SK-N-SH treated with all-trans-retinoic acid at 6 μM for 48 hours (cell line): Measurements from ENCODE around the gene SMYD3.

Experiments
- ARNTL ChIP-seq: fragments of 450-650 bp; formaldehyde crosslinking; IDR thresholded peaks from 2 replicates; pipeline ENCODE4 v1.5.0; 2020; ENCODE audit warnings: low read depth, mild to moderate bottlenecking, moderate library complexity, borderline replicate concordance
- BACH2 ChIP-seq: fragments of 250-450 bp; sonication (Bioruptor Pico); IDR thresholded peaks from 2 replicates; pipeline ENCODE4 v1.9.0; 2021; ENCODE audit warnings: mild to moderate bottlenecking, borderline replicate concordance
- ESRRG ChIP-seq: fragments of 250-450 bp; sonication (Bioruptor Pico); IDR thresholded peaks from 2 replicates; pipeline ENCODE4 v1.6.1; 2021; ENCODE audit warnings: mild to moderate bottlenecking
- GLIS3 ChIP-seq: fragments of 250-450 bp; sonication (Bioruptor Pico); IDR thresholded peaks from 2 replicates; pipeline ENCODE4 v1.5.0; 2020; ENCODE audit warnings: mild to moderate bottlenecking, moderate library complexity
- ISL1 ChIP-seq: fragments of 250-450 bp; sonication (Bioruptor Pico); IDR thresholded peaks from 2 replicates; pipeline ENCODE4 v2.1.2; 2022; ENCODE audit warnings: mild to moderate bottlenecking, moderate library complexity
- OSR1 ChIP-seq: fragments of 250-450 bp; sonication (Bioruptor Pico); IDR thresholded peaks from 2 replicates; pipeline ENCODE4 v1.8.0; 2022; ENCODE audit warnings: moderate library complexity, mild to moderate bottlenecking, inconsistent platforms
- PPARA ChIP-seq: fragments of 250-450 bp; sonication (Bioruptor Pico); IDR thresholded peaks from 2 replicates; pipeline ENCODE4 v1.5.0; 2020; ENCODE audit warnings: mild to moderate bottlenecking, borderline replicate concordance
- TCF4 ChIP-seq: fragments of 250-450 bp; sonication (Bioruptor Pico); IDR thresholded peaks from 2 replicates; pipeline ENCODE4 v1.8.0; 2021; ENCODE audit warnings: mild to moderate bottlenecking, moderate library complexity, borderline replicate concordance
- ZC3H10 ChIP-seq: fragments of 250-450 bp; sonication (Bioruptor Pico); IDR thresholded peaks from 2 replicates; pipeline ENCODE4 v1.5.1; 2021; ENCODE audit warnings: mild to moderate bottlenecking, moderate library complexity
- ZFP3 ChIP-seq: fragments of 250-450 bp; sonication (Bioruptor Pico); IDR thresholded peaks from 2 replicates; pipeline ENCODE4 v1.5.0; 2020; ENCODE audit warnings: mild to moderate bottlenecking, moderate library complexity
- TF ChIP-seq, protein P1 (sequence below): fragments of 250-450 bp; sonication (Bioruptor Pico); IDR thresholded peaks from 2 replicates; pipeline ENCODE4 v1.8.0; 2020; ENCODE audit warnings: mild to moderate bottlenecking, moderate library complexity, borderline replicate concordance
- TF ChIP-seq, protein P2 (sequence below): fragments of 250-450 bp; sonication (Bioruptor Pico); IDR thresholded peaks from 2 replicates; pipeline ENCODE4 v1.8.0; 2021; ENCODE audit warnings: low read depth, mild to moderate bottlenecking, moderate library complexity, borderline replicate concordance
- TF ChIP-seq, protein P3 (sequence below): fragments of 250-450 bp; sonication (Bioruptor Pico); IDR thresholded peaks from 2 replicates; pipeline ENCODE4 v1.5.0; 2020; ENCODE audit warnings: mild to moderate bottlenecking, moderate library complexity
- TF ChIP-seq, protein P4 (sequence below): fragments of 250-450 bp; sonication (Bioruptor Pico); IDR thresholded peaks from 2 replicates; pipeline ENCODE4 v1.5.1; 2020; ENCODE audit warnings: low read depth, mild to moderate bottlenecking, moderate library complexity

DNA sequence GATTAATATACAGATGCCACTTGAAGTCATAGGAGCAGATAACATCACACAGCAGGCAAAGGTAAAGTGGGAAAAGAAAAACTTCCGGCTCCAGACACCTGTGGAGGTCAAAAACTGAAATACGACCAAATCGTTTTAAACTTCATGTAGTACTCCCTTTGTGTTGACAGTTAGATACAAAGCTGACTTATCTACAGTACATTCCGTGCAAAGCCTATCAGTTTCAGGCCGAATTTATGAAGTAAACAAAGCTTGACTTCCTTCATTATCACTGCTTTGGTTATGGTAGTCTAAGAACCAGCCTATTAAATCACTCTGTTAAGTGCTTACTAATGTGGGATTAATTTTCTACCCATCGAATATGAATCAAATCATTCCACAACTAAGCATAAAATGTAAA is 156.3 kb downstream of the SMYD3 start:
- TF ChIP-seq BACH2 (no peak), GLIS3 (CRISPR knock-in tag) (no peak), ESRRG (CRISPR knock-in tag) (no peak), ISL1 (no peak), OSR1 (CRISPR knock-in tag) (no peak), ZFP3 (CRISPR knock-in tag) (no peak), TCF4 (CRISPR knock-in tag) (no peak), ARNTL (CRISPR knock-in tag) (no peak), PPARA (CRISPR knock-in tag) (no peak), ZC3H10 (CRISPR knock-in tag) (no peak)
- TF ChIP-seq, protein P1, sequence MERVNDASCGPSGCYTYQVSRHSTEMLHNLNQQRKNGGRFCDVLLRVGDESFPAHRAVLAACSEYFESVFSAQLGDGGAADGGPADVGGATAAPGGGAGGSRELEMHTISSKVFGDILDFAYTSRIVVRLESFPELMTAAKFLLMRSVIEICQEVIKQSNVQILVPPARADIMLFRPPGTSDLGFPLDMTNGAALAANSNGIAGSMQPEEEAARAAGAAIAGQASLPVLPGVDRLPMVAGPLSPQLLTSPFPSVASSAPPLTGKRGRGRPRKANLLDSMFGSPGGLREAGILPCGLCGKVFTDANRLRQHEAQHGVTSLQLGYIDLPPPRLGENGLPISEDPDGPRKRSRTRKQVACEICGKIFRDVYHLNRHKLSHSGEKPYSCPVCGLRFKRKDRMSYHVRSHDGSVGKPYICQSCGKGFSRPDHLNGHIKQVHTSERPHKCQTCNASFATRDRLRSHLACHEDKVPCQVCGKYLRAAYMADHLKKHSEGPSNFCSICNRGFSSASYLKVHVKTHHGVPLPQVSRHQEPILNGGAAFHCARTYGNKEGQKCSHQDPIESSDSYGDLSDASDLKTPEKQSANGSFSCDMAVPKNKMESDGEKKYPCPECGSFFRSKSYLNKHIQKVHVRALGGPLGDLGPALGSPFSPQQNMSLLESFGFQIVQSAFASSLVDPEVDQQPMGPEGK (CRISPR knock-in tag): no peak
- TF ChIP-seq, protein P2, sequence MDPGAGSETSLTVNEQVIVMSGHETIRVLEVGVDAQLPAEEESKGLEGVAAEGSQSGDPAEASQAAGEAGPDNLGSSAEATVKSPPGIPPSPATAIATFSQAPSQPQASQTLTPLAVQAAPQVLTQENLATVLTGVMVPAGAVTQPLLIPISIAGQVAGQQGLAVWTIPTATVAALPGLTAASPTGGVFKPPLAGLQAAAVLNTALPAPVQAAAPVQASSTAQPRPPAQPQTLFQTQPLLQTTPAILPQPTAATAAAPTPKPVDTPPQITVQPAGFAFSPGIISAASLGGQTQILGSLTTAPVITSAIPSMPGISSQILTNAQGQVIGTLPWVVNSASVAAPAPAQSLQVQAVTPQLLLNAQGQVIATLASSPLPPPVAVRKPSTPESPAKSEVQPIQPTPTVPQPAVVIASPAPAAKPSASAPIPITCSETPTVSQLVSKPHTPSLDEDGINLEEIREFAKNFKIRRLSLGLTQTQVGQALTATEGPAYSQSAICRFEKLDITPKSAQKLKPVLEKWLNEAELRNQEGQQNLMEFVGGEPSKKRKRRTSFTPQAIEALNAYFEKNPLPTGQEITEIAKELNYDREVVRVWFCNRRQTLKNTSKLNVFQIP (CRISPR knock-in tag): no peak
- TF ChIP-seq, protein P3, sequence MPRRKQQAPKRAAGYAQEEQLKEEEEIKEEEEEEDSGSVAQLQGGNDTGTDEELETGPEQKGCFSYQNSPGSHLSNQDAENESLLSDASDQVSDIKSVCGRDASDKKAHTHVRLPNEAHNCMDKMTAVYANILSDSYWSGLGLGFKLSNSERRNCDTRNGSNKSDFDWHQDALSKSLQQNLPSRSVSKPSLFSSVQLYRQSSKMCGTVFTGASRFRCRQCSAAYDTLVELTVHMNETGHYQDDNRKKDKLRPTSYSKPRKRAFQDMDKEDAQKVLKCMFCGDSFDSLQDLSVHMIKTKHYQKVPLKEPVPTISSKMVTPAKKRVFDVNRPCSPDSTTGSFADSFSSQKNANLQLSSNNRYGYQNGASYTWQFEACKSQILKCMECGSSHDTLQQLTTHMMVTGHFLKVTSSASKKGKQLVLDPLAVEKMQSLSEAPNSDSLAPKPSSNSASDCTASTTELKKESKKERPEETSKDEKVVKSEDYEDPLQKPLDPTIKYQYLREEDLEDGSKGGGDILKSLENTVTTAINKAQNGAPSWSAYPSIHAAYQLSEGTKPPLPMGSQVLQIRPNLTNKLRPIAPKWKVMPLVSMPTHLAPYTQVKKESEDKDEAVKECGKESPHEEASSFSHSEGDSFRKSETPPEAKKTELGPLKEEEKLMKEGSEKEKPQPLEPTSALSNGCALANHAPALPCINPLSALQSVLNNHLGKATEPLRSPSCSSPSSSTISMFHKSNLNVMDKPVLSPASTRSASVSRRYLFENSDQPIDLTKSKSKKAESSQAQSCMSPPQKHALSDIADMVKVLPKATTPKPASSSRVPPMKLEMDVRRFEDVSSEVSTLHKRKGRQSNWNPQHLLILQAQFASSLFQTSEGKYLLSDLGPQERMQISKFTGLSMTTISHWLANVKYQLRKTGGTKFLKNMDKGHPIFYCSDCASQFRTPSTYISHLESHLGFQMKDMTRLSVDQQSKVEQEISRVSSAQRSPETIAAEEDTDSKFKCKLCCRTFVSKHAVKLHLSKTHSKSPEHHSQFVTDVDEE (CRISPR knock-in tag): no peak
- TF ChIP-seq, protein P4, sequence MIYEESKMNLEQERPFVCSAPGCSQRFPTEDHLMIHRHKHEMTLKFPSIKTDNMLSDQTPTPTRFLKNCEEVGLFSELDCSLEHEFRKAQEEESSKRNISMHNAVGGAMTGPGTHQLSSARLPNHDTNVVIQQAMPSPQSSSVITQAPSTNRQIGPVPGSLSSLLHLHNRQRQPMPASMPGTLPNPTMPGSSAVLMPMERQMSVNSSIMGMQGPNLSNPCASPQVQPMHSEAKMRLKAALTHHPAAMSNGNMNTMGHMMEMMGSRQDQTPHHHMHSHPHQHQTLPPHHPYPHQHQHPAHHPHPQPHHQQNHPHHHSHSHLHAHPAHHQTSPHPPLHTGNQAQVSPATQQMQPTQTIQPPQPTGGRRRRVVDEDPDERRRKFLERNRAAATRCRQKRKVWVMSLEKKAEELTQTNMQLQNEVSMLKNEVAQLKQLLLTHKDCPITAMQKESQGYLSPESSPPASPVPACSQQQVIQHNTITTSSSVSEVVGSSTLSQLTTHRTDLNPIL (CRISPR knock-in tag): no peak
